SU-DHL-6 (cell line): ENCODE data around the gene KL.

ENCODE experiments used
- H2AFZ ChIP-seq: fragments of 200-600 bp; sonication (generic); 2 replicates; pipeline ENCODE4 v1.6.1; 2014; ENCODE audit warnings: low read depth, mild to moderate bottlenecking, moderate library complexity, mixed read lengths, antibody characterized with exemption, low read length; ENCODE audit not compliant: severe bottlenecking
- H3F3A ChIP-seq: fragments of 200-600 bp; shearing (Covaris generic); 2 replicates; pipeline ENCODE4 v1.6.0; 2016; ENCODE audit warnings: antibody characterized with exemption, mild to moderate bottlenecking; ENCODE audit not compliant: insufficient read depth
- H3K27ac ChIP-seq: fragments of 200-600 bp; sonication (generic); 2 replicates; pipeline ENCODE4 v1.5.1; 2016; ENCODE audit warnings: low read depth, mild to moderate bottlenecking, low read length, moderate library complexity, mixed read lengths
- H3K27me3 ChIP-seq: fragments of 200-600 bp; sonication (generic), shearing (Covaris generic); 2 replicates; pipeline ENCODE4 v1.6.0; 2014; ENCODE audit warnings: mild to moderate bottlenecking, low read length
- H3K36me3 ChIP-seq: fragments of 200-600 bp; sonication (generic); 2 replicates; pipeline ENCODE4 v1.6.1; 2014; ENCODE audit warnings: mild to moderate bottlenecking, low read length, mixed read lengths
- H3K4me2 ChIP-seq: fragments of 300-600, 200-600 bp; shearing (Covaris generic), sonication (generic); 2 replicates; pipeline ENCODE4 v1.6.0; 2014; ENCODE audit warnings: low read length, low read depth, mild to moderate bottlenecking; ENCODE audit not compliant: poor library complexity, severe bottlenecking
- H3K4me3 ChIP-seq: fragments of 200-600 bp; sonication (generic); 2 replicates; pipeline ENCODE4 v1.5.1; 2014; ENCODE audit warnings: antibody characterized with exemption, low read length, mild to moderate bottlenecking, mixed read lengths; ENCODE audit not compliant: insufficient read depth, poor library complexity, severe bottlenecking
- H3K79me2 ChIP-seq: fragments of 200-600 bp; sonication (generic); 2 replicates; pipeline ENCODE4 v1.6.1; 2014; ENCODE audit warnings: mild to moderate bottlenecking, low read length, moderate library complexity; ENCODE audit not compliant: insufficient read depth
- H3K9ac ChIP-seq: fragments of 200-600 bp; sonication (generic); 2 replicates; pipeline ENCODE4 v1.7.0; 2014; ENCODE audit warnings: mild to moderate bottlenecking, low read length
- H3K9me2 ChIP-seq: fragments of 200-600 bp; sonication (generic); replicated peaks from 2 replicates; pipeline ENCODE4 v1.6.1; 2014; ENCODE audit warnings: low read length; ENCODE audit not compliant: insufficient read depth
- H3K9me3 ChIP-seq: fragments of 200-600 bp; sonication (generic); 2 replicates; pipeline ENCODE4 v1.6.1; 2014; ENCODE audit warnings: low read length, mixed read lengths; ENCODE audit not compliant: insufficient read depth
- H4K20me1 ChIP-seq: fragments of 200-600 bp; sonication (generic); 2 replicates; pipeline ENCODE4 v1.6.1; 2014; ENCODE audit warnings: low read depth, mild to moderate bottlenecking, antibody characterized with exemption, low read length, moderate library complexity, mixed read lengths
- EZH2phosphoT487 ChIP-seq: fragments of 200-600 bp; sonication (generic), shearing (Covaris generic); conservative IDR thresholded peaks from 2 replicates; pipeline ENCODE4 v1.6.1; 2018; ENCODE audit warnings: mild to moderate bottlenecking, antibody characterized with exemption, low read length, moderate library complexity, mixed read lengths
- TF ChIP-seq, protein P1 (sequence below): fragments of 200-600 bp; sonication (generic); IDR thresholded peaks from one replicate; pipeline ENCODE4 v1.5.1; 2017; ENCODE audit warnings: antibody characterized with exemption, mild to moderate bottlenecking, low read length, moderate library complexity; ENCODE audit not compliant: insufficient read depth, poor library complexity, severe bottlenecking

Gene KL

DNA sequence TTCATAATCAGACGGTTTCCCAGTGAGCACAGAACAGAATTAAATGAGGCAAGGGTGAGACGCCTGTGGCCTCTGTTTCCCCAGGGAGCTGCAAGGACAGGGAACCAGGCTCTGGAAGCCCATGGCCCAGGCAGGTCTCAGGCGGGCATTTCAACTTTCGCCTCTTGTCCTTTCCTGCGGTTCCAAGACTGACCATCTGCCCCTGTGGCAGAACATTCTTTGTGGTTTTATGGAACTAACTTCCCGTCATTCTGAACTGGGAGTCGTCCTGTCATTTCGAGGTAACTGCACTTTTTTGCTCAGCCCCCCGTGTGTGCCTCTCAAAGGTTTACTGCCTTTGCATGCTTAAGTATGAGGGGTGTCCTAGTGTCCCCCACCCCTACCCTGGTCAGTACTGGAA, 70.9 kb downstream of the KL start:
- no peak overlapping the region for H3K4me3 ChIP-seq
- H3K9me3 ChIP-seq: no peaks in the 10 kb centered on the region
- no peaks in the 10 kb centered on the region for H3K79me2 ChIP-seq
- no peak overlapping the region for H3K27ac ChIP-seq
- H3K9me2 ChIP-seq: no peaks in the 10 kb centered on the region
- no peak overlapping the region for H3K4me2 ChIP-seq
- no peaks in the 10 kb centered on the region for H3K27me3 ChIP-seq
- H4K20me1 ChIP-seq: no peaks in the 10 kb centered on the region
- H3F3A ChIP-seq: no peaks in the 10 kb centered on the region
- H2AFZ ChIP-seq: no peak overlapping the region
- H3K36me3 ChIP-seq: no peaks in the 10 kb centered on the region
- H3K9ac ChIP-seq: no peak overlapping the region
- TF ChIP-seq, protein P1, sequence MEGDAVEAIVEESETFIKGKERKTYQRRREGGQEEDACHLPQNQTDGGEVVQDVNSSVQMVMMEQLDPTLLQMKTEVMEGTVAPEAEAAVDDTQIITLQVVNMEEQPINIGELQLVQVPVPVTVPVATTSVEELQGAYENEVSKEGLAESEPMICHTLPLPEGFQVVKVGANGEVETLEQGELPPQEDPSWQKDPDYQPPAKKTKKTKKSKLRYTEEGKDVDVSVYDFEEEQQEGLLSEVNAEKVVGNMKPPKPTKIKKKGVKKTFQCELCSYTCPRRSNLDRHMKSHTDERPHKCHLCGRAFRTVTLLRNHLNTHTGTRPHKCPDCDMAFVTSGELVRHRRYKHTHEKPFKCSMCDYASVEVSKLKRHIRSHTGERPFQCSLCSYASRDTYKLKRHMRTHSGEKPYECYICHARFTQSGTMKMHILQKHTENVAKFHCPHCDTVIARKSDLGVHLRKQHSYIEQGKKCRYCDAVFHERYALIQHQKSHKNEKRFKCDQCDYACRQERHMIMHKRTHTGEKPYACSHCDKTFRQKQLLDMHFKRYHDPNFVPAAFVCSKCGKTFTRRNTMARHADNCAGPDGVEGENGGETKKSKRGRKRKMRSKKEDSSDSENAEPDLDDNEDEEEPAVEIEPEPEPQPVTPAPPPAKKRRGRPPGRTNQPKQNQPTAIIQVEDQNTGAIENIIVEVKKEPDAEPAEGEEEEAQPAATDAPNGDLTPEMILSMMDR: no peak
- no peak for TF ChIP-seq EZH2phosphoT487

DNA sequence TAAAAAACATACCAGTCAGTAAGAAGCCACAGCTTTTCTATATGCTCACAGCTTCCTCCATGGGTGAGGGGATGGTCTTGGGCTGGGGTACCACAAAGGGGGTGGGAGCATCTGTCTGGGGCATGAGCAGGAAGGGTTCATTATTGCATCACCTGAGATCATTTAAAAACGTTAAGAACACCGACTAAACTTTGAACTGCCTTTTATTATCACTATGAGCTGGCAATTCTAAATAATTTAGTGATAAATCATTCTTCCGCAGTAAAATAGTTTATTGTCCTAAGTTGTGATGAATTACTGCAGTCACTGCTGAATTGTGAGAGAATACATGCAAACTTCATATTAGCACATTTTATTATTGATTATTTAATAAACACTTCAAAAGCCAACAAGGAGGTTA, 71.6 kb downstream of the KL start:
- H3K9ac ChIP-seq: no peak overlapping the region
- TF ChIP-seq, protein P1: no peak
- no peak for TF ChIP-seq EZH2phosphoT487
- no peaks in the 10 kb centered on the region for H3K9me2 ChIP-seq
- no peaks in the 10 kb centered on the region for H3K9me3 ChIP-seq
- no peak overlapping the region for H3K4me2 ChIP-seq
- H3K27ac ChIP-seq: no peak overlapping the region
- no peaks in the 10 kb centered on the region for H4K20me1 ChIP-seq
- H3K79me2 ChIP-seq: no peaks in the 10 kb centered on the region
- no peaks in the 10 kb centered on the region for H3K27me3 ChIP-seq
- no peak overlapping the region for H3K4me3 ChIP-seq
- no peak overlapping the region for H2AFZ ChIP-seq
- H3K36me3 ChIP-seq: no peaks in the 10 kb centered on the region
- no peaks in the 10 kb centered on the region for H3F3A ChIP-seq

DNA sequence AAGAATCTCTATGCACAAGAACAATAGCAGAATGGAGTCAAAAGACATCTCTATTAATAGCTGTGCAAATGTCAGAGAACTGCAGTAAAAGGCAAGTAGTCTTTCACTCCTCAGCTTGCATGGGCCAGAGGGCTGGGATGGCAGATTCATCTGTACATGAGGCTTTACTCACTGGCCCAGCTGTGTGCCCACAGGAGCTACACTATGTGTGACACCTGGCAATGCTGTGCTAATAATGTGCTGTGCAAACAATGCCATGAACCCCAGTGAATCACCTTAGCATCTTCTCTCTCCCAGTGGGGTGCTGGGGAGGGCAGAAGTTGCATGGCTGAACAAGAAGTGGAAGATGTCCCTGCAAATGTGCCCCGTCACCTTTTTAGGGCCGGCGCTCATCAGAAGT, 73.1 kb downstream of the KL start:
- Histone ChIP-seq H3K36me3 (no peaks in the 10 kb centered on the region), H3K27me3 (no peaks in the 10 kb centered on the region), H3K4me3 (no peak overlapping the region), H3F3A (no peaks in the 10 kb centered on the region), H3K9ac (no peak overlapping the region), H3K9me2 (no peaks in the 10 kb centered on the region), H3K9me3 (no peaks in the 10 kb centered on the region), H3K27ac (no peak overlapping the region), H3K4me2 (no peak overlapping the region), H4K20me1 (no peaks in the 10 kb centered on the region), H2AFZ (no peak overlapping the region), H3K79me2 (no peaks in the 10 kb centered on the region)
- TF ChIP-seq, protein P1: no peak

DNA sequence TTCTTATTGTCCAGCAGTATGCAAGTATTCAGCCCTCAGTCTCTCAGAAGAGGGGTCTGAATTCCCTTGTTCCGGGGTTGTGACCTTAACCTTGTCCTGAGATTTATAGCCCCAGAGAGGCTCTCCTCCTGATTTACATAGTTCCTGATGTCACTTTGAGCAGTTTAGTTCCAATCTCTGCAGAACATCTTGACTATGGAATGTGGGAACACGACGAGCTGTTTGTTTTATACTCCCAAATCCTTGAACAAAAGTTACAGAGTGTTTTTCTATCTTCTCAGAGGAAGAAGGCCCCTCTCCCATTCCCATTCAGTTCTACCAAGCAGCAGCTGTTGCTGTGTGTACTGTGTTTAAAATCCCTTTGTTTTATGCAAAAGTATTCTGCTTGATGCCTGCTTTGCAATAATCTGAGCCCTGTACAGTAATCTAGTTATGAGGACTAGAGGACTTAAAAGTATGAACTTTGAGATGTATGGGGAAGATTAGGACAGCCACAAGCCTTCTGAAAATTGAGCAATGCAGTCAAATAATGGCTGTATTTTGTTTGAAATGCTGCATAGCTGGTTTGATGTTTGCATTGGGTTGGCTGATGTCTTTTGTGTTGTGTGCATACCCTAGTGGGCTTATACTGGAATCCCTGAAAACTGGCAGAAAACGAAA, 74.7 kb downstream of the KL start:
- Histone ChIP-seq H3K27ac (no peak overlapping the region), H3K4me2 (no peak overlapping the region), H3K9me2 (no peaks in the 10 kb centered on the region), H3K9ac (no peak overlapping the region), H3K79me2 (no peaks in the 10 kb centered on the region), H4K20me1 (no peaks in the 10 kb centered on the region), H3K27me3 (no peaks in the 10 kb centered on the region), H2AFZ (no peak overlapping the region), H3K9me3 (no peaks in the 10 kb centered on the region), H3K4me3 (no peak overlapping the region), H3K36me3 (no peaks in the 10 kb centered on the region), H3F3A (no peaks in the 10 kb centered on the region)
- no peak for TF ChIP-seq EZH2phosphoT487
- TF ChIP-seq, protein P1: no peak
